ENCODE results near the gene ROGDI.
A peak's percentile ranks its signal among the peaks of the same experiment; 100 is the strongest.

ROGDI gene

DNA sequence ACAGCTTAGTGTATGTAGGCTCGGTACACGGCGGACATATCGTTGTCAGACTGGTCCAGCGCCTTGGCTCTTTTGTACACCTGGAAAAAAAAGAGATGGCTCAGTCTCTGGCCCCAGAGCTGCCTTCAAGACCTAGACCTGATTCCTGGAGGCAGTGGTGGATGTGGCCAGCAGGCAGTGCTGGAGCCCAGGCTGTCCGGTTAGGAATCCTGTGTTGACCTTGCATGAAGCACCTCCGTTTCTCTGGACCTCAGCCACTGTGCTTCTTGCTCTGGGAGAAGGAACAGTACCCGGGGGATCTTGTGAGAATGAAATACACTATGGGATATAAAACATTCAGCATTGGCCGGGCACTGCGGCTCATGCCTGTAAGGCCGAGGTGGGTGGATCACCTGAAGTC is 2.8 kb upstream of the ROGDI start:
- TF ChIP-seq, protein P1, sequence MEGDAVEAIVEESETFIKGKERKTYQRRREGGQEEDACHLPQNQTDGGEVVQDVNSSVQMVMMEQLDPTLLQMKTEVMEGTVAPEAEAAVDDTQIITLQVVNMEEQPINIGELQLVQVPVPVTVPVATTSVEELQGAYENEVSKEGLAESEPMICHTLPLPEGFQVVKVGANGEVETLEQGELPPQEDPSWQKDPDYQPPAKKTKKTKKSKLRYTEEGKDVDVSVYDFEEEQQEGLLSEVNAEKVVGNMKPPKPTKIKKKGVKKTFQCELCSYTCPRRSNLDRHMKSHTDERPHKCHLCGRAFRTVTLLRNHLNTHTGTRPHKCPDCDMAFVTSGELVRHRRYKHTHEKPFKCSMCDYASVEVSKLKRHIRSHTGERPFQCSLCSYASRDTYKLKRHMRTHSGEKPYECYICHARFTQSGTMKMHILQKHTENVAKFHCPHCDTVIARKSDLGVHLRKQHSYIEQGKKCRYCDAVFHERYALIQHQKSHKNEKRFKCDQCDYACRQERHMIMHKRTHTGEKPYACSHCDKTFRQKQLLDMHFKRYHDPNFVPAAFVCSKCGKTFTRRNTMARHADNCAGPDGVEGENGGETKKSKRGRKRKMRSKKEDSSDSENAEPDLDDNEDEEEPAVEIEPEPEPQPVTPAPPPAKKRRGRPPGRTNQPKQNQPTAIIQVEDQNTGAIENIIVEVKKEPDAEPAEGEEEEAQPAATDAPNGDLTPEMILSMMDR (IDR thresholded peaks at IDR 0.05; ENCODE audit: extremely low read depth, insufficient read depth, missing control alignments): no peak
- no peak for DNase-seq (ENCODE audit: low spot score)
- in situ Hi-C loops (cut with MboI; ENCODE audit: low pct_unique_long_range_greater_than_20kb, low sequenced_read_pairs, unreplicated experiment): no loop called here

DNA sequence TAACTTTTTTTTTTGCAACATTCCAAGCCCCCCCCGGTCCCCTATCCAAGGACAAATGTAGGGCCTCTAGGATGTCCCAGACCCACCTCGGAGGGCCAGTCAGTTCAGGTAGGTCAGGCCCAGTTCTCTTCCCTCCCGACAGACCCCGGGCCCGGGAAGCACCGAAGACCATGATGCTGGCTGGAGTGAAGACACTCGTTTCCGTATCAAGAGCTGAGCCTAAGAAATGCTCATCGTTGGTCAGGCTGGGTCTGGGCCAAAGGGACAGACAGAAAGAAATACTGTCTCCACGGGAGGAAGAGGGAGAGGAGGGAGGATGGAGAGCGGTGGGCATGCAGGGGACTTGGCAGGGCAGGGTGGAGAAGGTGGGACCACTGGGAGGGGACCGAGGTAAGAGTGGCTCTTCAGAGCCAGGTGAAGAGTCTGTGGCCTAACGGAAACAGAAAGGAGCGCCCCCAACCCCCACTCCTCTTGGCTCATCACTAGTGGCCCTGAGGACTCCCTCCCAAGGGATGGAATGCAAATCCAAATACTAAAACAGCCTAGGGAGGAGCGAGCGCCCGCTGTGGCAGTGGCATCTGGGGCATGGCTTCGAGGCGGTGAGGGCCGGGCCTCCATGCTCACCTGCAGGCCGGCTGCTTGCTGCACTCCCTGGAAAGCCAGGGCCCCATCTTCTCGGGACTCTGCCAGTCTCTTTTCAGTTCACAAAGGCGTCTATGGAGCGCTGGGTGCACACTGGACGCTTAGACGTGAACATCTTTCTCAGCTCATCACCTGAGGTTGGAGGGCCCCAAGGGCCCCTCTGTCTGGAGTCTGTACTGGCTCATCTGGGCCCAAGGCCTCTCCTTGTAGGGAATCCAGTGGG is 1.7 kb upstream of the ROGDI start:
- no peak for DNase-seq (ENCODE audit: low spot score)
- TF ChIP-seq, protein P1 (IDR thresholded peaks at IDR 0.05; ENCODE audit: extremely low read depth, insufficient read depth, missing control alignments): no peak
- in situ Hi-C loops (cut with MboI; ENCODE audit: low pct_unique_long_range_greater_than_20kb, low sequenced_read_pairs, unreplicated experiment): no loop called here

DNA sequence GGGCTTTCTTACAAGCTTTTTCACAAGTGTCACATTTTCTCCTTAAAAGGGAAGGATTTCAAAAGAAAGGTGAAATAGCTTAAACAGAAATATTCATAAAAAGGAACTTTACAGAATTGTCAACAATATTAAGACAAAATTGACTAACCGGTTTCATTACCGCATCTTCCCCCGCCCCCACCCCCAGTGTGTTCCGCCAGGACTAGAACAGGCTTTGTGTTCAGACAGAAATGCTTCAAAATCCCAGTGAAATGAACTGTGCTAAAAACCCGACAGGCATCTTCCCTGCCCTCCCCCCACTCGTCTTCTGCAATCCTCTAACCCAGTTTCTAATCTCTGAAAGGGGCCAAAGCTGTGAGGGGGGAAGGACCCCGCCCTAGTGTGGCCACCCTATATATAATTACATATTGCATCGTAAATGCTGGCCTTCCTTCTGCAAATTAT is 990 bp upstream of the ROGDI start:
- in situ Hi-C loops (cut with MboI; ENCODE audit: low pct_unique_long_range_greater_than_20kb, low sequenced_read_pairs, unreplicated experiment): no loop called here
- TF ChIP-seq, protein P1 (IDR thresholded peaks at IDR 0.05; ENCODE audit: extremely low read depth, insufficient read depth, missing control alignments): no peak
- DNase-seq (ENCODE audit: low spot score): no peak

DNA sequence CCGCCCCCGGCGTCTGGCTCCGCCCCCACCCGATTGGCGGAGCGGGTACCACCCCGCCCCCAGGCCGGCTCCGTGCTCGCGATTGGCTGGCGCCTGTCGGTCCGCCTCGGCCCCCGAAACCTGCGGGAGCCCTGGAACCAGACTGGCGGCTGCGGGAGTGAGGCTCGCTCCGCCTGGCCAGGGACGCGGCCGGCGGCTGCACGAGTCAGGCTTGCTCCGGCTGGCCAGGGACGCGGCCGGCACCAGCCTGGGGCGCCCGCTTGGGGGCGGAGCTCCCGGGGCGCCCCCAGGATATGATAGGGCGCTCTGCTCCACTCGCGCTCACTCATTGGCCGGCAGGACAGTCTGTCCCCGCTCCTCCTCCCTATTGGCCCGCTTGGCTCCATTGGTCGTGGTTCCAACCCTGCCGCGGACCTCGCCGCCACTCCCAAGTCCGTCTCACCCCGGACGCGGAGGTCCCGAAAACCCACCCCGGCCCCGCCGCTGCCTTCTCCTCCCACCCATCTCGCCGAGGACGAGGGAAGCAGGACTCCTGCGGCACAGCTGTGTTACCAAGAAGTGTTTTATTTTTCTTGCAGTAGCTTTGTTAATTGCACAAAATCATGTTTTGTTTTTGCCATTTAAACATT is 340 bp upstream of the ROGDI start:
- in situ Hi-C loops (cut with MboI; ENCODE audit: low pct_unique_long_range_greater_than_20kb, low sequenced_read_pairs, unreplicated experiment): no loop called here
- TF ChIP-seq, protein P1 (IDR thresholded peaks at IDR 0.05; ENCODE audit: extremely low read depth, insufficient read depth, missing control alignments): no peak
- DNase-seq (ENCODE audit: low spot score): peak; percentile 96

DNA sequence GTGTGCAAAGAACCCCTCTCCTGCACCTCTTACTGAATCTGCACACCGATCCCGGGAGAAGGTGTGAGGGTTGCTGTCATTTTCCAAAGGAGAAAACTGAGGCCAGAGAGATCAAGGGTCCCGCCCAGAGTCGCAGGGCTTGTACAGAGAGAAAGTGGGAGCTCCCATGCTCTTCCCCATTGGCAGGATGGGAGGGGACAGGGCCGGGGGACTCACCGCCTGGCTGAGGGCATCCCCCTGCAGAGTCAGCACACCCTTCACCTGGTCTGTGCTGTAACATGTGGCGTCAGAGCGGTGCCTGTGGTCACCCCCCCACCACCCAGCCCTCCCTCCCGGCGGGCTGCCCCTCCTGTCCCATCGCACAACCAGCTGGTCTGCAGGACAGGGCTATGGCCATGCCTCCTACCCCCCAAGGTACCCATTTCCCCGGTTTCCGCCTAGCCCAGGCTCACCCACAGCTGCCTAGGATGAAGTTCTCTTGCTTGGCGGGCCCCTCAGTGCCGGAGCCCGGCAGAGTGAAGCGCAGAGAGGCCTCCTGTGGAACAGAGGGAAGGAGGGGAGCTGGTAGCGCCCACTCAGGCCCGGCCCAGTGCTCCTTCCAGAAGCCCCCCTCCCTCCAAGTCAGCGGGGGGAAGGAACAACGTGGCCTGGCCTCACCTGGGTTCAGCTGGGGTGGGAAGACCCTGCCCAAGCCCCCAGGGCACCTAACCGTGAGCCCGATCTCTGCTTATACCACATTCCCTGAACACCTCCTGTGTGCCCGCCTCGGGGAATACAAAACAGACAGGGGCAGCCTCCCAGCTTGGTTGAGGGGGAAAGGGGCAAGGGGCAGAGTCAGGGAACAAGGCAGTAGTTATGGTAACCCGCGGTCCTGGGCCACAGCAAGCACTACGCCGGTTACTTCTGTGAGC is 1.1 kb downstream of the ROGDI start:
- TF ChIP-seq, protein P1 (IDR thresholded peaks at IDR 0.05; ENCODE audit: extremely low read depth, insufficient read depth, missing control alignments): no peak
- DNase-seq (ENCODE audit: low spot score): no peak
- in situ Hi-C loops (cut with MboI; ENCODE audit: low pct_unique_long_range_greater_than_20kb, low sequenced_read_pairs, unreplicated experiment): no loop called here
